K562 (cell line): ENCODE results near the gene SPHK2. TPM values are rescaled to one million over a fixed set of nuclear protein-coding genes. Genes with fewer than 3 reads are reported as not detected.

Source experiments
- ATAC-seq: fragments of 200-7000 bp; cut with Tn5 transposase; 3 replicates; pipeline ENCODE4 v1.9.1; 2020; ENCODE audit warnings: moderate library complexity
- BruUV-seq: library from RNA; stranded (reverse); fragments of 400-500 nt; replicated peaks from 2 replicates; lab custom pipeline; 2021; lab: Mats Ljungman, UMichigan
- CTCF ChIA-PET: fragments of 300-600 bp; formaldehyde crosslinking; extraction: SDS; loops from one replicate; lab custom pipeline; 2021; ENCODE audit warnings: low intra/inter-chr PET ratio; lab: Yijun Ruan, JAX
- POLR2A ChIA-PET: fragments of 300-600, 350-650 bp; sonication (Branson Sonifier 250); formaldehyde crosslinking; extraction: SDS; loops from one replicate; lab custom pipeline; 2021; ENCODE audit warnings: antibody characterized with exemption, inconsistent platforms; lab: Yijun Ruan, JAX
- DNase-seq, 4 experiments: peaks; one replicate each; pipeline versions ENCODE4 v3.0.0 to v3.0.0-alpha.2; 2011 to 2018; ENCODE audit warnings: low spot score in 3 of 4, mixed read lengths in 3 of 4; ENCODE audit errors: extremely low read depth in 1 of 4
- FAIRE-seq: peaks from 2 replicates; lab custom pipeline; 2011; peaks lifted over from hg19 to GRCh38; lab: Jason Lieb, UNC
- H2AFZ ChIP-seq: 2 replicates; pipeline ENCODE4 v1.6.0; 2011; ENCODE audit warnings: low read depth, low read length, control low read depth, inconsistent platforms
- H3K27ac ChIP-seq: fragments of 200-600 bp; 3 replicates; pipeline ENCODE4 v1.8.0; 2011; ENCODE audit warnings: low read depth, mild to moderate bottlenecking, control low read depth, inconsistent platforms, low read length, moderate library complexity, mixed read lengths; ENCODE audit errors: extremely low read depth
- H3K27me3 ChIP-seq, 2 experiments: fragments of 300-600 bp in 1 of 2; 2 replicates in 1 of 2; 3 replicates in 1 of 2; pipeline versions ENCODE4 v1.6.0 to v1.8.0; 2011; ENCODE audit warnings: inconsistent platforms in 2 of 2, low read length in 2 of 2, mild to moderate bottlenecking in 1 of 2, mixed read lengths in 1 of 2, moderate library complexity in 1 of 2; ENCODE audit not compliant: control insufficient read depth in 2 of 2, insufficient read depth in 2 of 2
- H3K36me3 ChIP-seq: fragments of 300-600 bp; 3 replicates; pipeline ENCODE4 v1.8.0; 2011; ENCODE audit warnings: mild to moderate bottlenecking, low read length, inconsistent platforms; ENCODE audit not compliant: control insufficient read depth, insufficient read depth
- H3K4me1 ChIP-seq, 2 experiments: fragments of 200-600 bp in 1 of 2; replicated peaks in 1 of 2; 2 replicates in 1 of 2; 3 replicates in 1 of 2; pipeline versions ENCODE4 v1.5.1 to v1.8.0; 2011; ENCODE audit warnings: inconsistent platforms in 2 of 2, low read length in 2 of 2, mild to moderate bottlenecking in 1 of 2, mixed read lengths in 1 of 2, moderate library complexity in 1 of 2; ENCODE audit not compliant: control insufficient read depth in 2 of 2, insufficient read depth in 2 of 2
- H3K4me2 ChIP-seq: 2 replicates; pipeline ENCODE4 v1.6.1; 2011; ENCODE audit warnings: low read length, control low read depth, inconsistent platforms, mixed read lengths; ENCODE audit not compliant: insufficient read depth
- H3K4me3 ChIP-seq: fragments of 200-600 bp; sonication (generic), shearing (Covaris generic); 2 replicates; pipeline ENCODE4 v1.5.1; 2016; ENCODE audit warnings: control low read depth, inconsistent platforms
- H3K79me2 ChIP-seq: fragments of 200-600 bp; 3 replicates; pipeline ENCODE4 v1.8.0; 2011; ENCODE audit warnings: low read length, inconsistent platforms; ENCODE audit not compliant: control insufficient read depth, insufficient read depth
- H3K9ac ChIP-seq, 2 experiments: 2 replicates each; pipeline versions ENCODE4 v1.6.0 to v1.6.1; 2011; ENCODE audit warnings: low read depth in 2 of 2, low read length in 2 of 2, control low read depth in 1 of 2, inconsistent platforms in 1 of 2, mild to moderate bottlenecking in 1 of 2, mixed read lengths in 1 of 2; ENCODE audit not compliant: insufficient read depth in 1 of 2
- H3K9me1 ChIP-seq: one replicate; pipeline ENCODE4 v1.6.0; 2011; ENCODE audit warnings: inconsistent platforms, mild to moderate bottlenecking, low read length, moderate library complexity; ENCODE audit not compliant: control insufficient read depth, insufficient read depth
- H3K9me3 ChIP-seq: replicated peaks from 2 replicates; pipeline ENCODE4 v1.5.1; 2011; ENCODE audit warnings: low read depth, low read length, inconsistent platforms; ENCODE audit not compliant: control insufficient read depth, insufficient read depth
- H4K20me1 ChIP-seq: replicated peaks from 2 replicates; pipeline ENCODE4 v1.6.1; 2011; ENCODE audit warnings: low read length, inconsistent platforms, mixed read lengths; ENCODE audit not compliant: control insufficient read depth, insufficient read depth
- CBFA2T3 ChIP-seq: fragments of 450-650 bp; IDR thresholded peaks from 2 replicates; pipeline ENCODE4 v1.6.1; 2017
- ESRRB ChIP-seq: fragments of 250-450 bp; sonication (Bioruptor Pico); IDR thresholded peaks from 2 replicates; pipeline ENCODE4 v1.5.0; 2020; ENCODE audit warnings: mild to moderate bottlenecking, moderate library complexity, borderline replicate concordance
- HDAC1 ChIP-seq, 2 experiments: fragments of 450-650 bp; IDR thresholded peaks; 2 replicates each; pipeline ENCODE4 v1.6.1; 2016 to 2017; ENCODE audit warnings: inconsistent platforms in 1 of 2, mild to moderate bottlenecking in 1 of 2, moderate library complexity in 1 of 2
- HNRNPL ChIP-seq: fragments of 200-400 bp; formaldehyde crosslinking; IDR thresholded peaks from 2 replicates; pipeline ENCODE4 v1.6.1; 2017; ENCODE audit warnings: low read depth, mild to moderate bottlenecking, low read length
- HNRNPLL ChIP-seq: fragments of 200-400 bp; formaldehyde crosslinking; IDR thresholded peaks from 2 replicates; pipeline ENCODE4 v1.6.1; 2017; ENCODE audit warnings: low read length, low read depth, mild to moderate bottlenecking; ENCODE audit not compliant: poor library complexity, severe bottlenecking
- MTA2 ChIP-seq: fragments of 450-650 bp; IDR thresholded peaks from 2 replicates; pipeline ENCODE4 v1.6.1; 2016; ENCODE audit warnings: low read depth
- POLR2A ChIP-seq: fragments of 450-650 bp; conservative IDR thresholded peaks from 2 replicates; pipeline ENCODE4 v1.6.1; 2016
- POLR3G ChIP-seq: IDR thresholded peaks from 2 replicates; pipeline ENCODE4 v1.6.1; 2011; ENCODE audit not compliant: insufficient read length, insufficient replicate concordance; ENCODE audit errors: extremely low read depth
- RCOR1 ChIP-seq, 2 experiments: IDR thresholded peaks; 2 replicates each; pipeline ENCODE4 v1.6.1; 2012; ENCODE audit warnings: low read depth in 2 of 2, low read length in 2 of 2, borderline replicate concordance in 1 of 2, improper control_type of control experiment in 1 of 2
- SP2 ChIP-seq: IDR thresholded peaks from 2 replicates; pipeline ENCODE4 v1.6.1; 2011; ENCODE audit warnings: mild to moderate bottlenecking, low read depth, low read length, moderate library complexity; ENCODE audit not compliant: poor library complexity, severe bottlenecking; ENCODE audit errors: extremely low read depth
- SREBF2 ChIP-seq: sonication (generic); formaldehyde crosslinking; IDR thresholded peaks from 2 replicates; pipeline ENCODE4 v1.4.0; 2020; ENCODE audit warnings: mild to moderate bottlenecking, missing genetic modification reagents
- TAF7 ChIP-seq: fragments of 450-650 bp; IDR thresholded peaks from 2 replicates; pipeline ENCODE4 v1.6.1; 2016; ENCODE audit warnings: missing genetic modification characterization, missing compliant biosample characterization
- TAL1 ChIP-seq: fragments of 450-650 bp; IDR thresholded peaks from 2 replicates; pipeline ENCODE4 v1.6.1; 2016; ENCODE audit warnings: mild to moderate bottlenecking
- TCF3 ChIP-seq: sonication (generic); formaldehyde crosslinking; IDR thresholded peaks from 2 replicates; pipeline ENCODE4 v1.4.0; 2020; ENCODE audit warnings: mild to moderate bottlenecking, missing genetic modification reagents
- TRIM28 ChIP-seq: fragments of 450-650 bp; IDR thresholded peaks from 2 replicates; pipeline ENCODE4 v1.6.1; 2017
- ZBTB7A ChIP-seq: IDR thresholded peaks from 2 replicates; pipeline ENCODE4 v1.6.1; 2011; ENCODE audit warnings: low read depth, mild to moderate bottlenecking, low read length, moderate library complexity, borderline replicate concordance; ENCODE audit not compliant: control insufficient read depth
- ZC3H11A ChIP-seq: IDR thresholded peaks from 2 replicates; pipeline ENCODE4 v1.6.1; 2012; ENCODE audit warnings: low read depth, low read length, improper control_type of control experiment
- ZNF507 ChIP-seq: conservative IDR thresholded peaks from 2 replicates; pipeline ENCODE4 v1.6.1; 2017; ENCODE audit warnings: missing genetic modification characterization, missing compliant biosample characterization
- ZNF551 ChIP-seq: fragments of 250-450 bp; sonication (Bioruptor Pico); IDR thresholded peaks from 2 replicates; pipeline ENCODE4 v1.5.0; 2021; ENCODE audit warnings: mild to moderate bottlenecking, moderate library complexity
- WGBS: fragments of 100-300 bp; shearing (Covaris generic); methylation state at CpG from one replicate; pipeline ENCODE4 v1.1.6; 2016; ENCODE audit warnings: low coverage, mixed read lengths; ENCODE audit not compliant: insufficient coverage; ENCODE audit errors: missing lambda C conversion rate; 5-methylcytosine and 5-hydroxymethylcytosine counted together
- in situ Hi-C: fragments of 300-500 bp; cut with MboI; formaldehyde crosslinking; loops from 4 replicates; pipeline ENCODE4 v1.15.0; 2018; ENCODE audit warnings: inconsistent platforms, mixed read lengths
- intact Hi-C: fragments of 100-400 bp; cut with micrococcal nuclease; formaldehyde crosslinking; loops from 2 replicates; pipeline ENCODE4 v1.14.2; 2022
- polyA plus RNA-seq, 8 experiments: library from polyadenylated mRNA; depleted of rRNA in 4 of 8; stranded (reverse) in 5 of 8; unstranded in 3 of 8; fragments of >200 nt; fragmentation: Nextera tagmentation in 2 of 8; fragmentation: Illumina TruSeq in 1 of 8; extraction: Ambion mirVana in 2 of 8; extraction: Trizol in 1 of 8; gene quantifications; 2 replicates each; pipeline versions ENCODE4 v1.2.1 to v1.2.3, GENCODE V29; 2011 to 2014; ENCODE audit warnings: inconsistent platforms in 1 of 8, missing spikeins in 1 of 8
- total RNA-seq, 7 experiments: library from RNA; depleted of rRNA in 6 of 7; stranded (reverse); fragments of >200 nt in 6 of 7; fragmentation: Illumina TruSeq in 2 of 7; extraction: Trizol in 2 of 7; gene quantifications; 2 replicates each; pipeline versions ENCODE4 v1.2.1 to v1.2.3, GENCODE V29; 2011 to 2021; ENCODE audit warnings: low replicate concordance in 1 of 7
- TF ChIP-seq, protein P1 (sequence below): IDR thresholded peaks from 2 replicates; pipeline ENCODE4 v1.6.1; 2016; ENCODE audit warnings: missing genetic modification characterization, missing compliant biosample characterization
- TF ChIP-seq, protein P2 (sequence below): fragments of 450-650 bp; formaldehyde crosslinking; IDR thresholded peaks from 2 replicates; pipeline ENCODE4 v1.4.0; 2020; ENCODE audit warnings: mild to moderate bottlenecking, moderate library complexity

The SPHK2 gene
- total and polyA plus RNA-seq, 9 of the 15 experiments (the other 6 are each of a cell fraction or from before 2014, with no cell fraction given): 0.10 to 15.2 (median 2.9) TPM

DNA sequence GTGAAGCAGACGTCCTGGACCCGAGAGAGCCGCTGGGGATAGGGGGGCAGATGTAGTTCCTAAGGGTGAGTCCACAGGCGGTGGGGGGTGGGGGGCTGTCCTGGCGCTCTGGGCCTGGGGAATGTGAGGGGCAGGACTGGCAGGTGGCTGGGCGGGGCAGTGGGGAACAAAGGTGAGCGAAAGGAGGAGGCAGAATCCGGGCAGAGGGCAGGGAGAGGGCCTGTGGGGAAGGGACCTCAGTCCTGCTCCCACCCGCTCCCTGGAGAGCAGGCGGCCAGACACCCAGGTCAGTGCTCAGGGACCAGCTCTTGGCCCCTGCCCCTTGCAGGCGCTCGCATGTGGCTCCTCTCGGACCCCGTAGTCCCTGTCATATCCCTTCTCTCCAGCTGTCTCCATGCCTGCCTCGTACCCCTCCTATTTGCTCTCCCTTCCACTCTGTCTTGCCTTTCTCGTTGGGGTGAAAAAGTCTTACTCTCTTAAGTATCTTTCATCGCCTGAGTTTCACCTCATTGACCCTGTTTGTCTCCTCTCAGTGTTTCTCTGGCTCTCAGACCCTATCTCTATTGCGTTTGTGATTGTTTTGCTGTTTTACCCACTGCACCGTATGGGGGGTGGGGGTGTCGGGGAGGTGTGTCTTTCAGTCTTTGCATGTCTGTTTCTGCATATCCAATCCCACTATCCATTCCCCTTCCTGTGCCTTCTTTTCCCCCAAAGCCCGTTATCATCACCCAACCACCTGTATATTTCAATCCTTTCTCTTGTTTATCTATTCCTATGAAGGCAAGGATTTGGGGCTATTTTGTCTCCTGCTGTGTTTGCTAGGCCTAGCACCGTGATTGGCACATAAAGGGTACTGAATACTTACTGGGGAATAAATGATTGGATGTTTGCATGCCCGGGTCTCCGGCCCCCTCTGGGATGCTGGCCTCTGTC lies 5.8 kb downstream of the SPHK2 start:
- ATAC-seq (no peak), DNase-seq (peak in 1 of 4 experiments; percentile 10), FAIRE-seq (no peak)
- Histone ChIP-seq H4K20me1 (no peaks in the 10 kb centered on the region), H3K4me1 (peaks cover 19 to 64% of the 10 kb centered on the region in 2 experiments), H3K4me2 (peak overlapping the region; percentile 84), H3K36me3 (peaks cover 5% of the 10 kb centered on the region; the same call in 1 of the 3 replicates), H3K9me1 (no peaks in the 10 kb centered on the region), H3K79me2 (peaks cover 3% of the 10 kb centered on the region; the same call in 1 of the 3 replicates), H3K9me3 (no peaks in the 10 kb centered on the region), H3K27me3 (no peaks in the 10 kb centered on the region), H2AFZ (no peak overlapping the region), H3K4me3 (peak overlapping the region; percentile 49), H3K9ac (peak overlapping the region; percentile 36 to 73; a peak in 3 of 4 replicates), H3K27ac (no peak overlapping the region)
- 28% methylated on average over 17 of the region's 24 CpGs for WGBS
- BruUV-seq: no TSS peak
- ChIA-PET CTCF (no interaction called here), POLR2A (interaction anchor here (0.9 to 2.2 kb wide), 3 partner anchors 8 to 12 kb away, joined by 3 to 13 read pairs (median 6); partner anchors contain the start of gene DBP)
- in situ Hi-C loops: no loop called here
- intact Hi-C loops: no loop called here
- TF ChIP-seq, protein P1, sequence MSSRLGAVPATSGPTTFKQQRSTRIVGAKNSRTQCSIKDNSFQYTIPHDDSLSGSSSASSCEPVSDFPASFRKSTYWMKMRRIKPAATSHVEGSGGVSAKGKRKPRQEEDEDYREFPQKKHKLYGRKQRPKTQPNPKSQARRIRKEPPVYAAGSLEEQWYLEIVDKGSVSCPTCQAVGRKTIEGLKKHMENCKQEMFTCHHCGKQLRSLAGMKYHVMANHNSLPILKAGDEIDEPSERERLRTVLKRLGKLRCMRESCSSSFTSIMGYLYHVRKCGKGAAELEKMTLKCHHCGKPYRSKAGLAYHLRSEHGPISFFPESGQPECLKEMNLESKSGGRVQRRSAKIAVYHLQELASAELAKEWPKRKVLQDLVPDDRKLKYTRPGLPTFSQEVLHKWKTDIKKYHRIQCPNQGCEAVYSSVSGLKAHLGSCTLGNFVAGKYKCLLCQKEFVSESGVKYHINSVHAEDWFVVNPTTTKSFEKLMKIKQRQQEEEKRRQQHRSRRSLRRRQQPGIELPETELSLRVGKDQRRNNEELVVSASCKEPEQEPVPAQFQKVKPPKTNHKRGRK: no peak
- TF ChIP-seq MTA2 (0 out of 2 replicates have a peak, but pooled peaks have one; percentile 13), POLR2A (no peak), TRIM28 (no peak), ZNF507 (tag) (no peak), ZBTB7A (0 out of 2 replicates have a peak, but pooled peaks have one; percentile 1), RCOR1 (IDR thresholded peaks at IDR 0.05; ENCODE audit: borderline replicate concordance in 1 of 2, low read depth in 2 of 2, low read length in 2 of 2) (peak in 1 of 2 experiments; percentile 73; a peak in 2 of 4 replicates), HNRNPLL (no peak), SP2 (no peak), POLR3G (no peak), CBFA2T3 (peak; percentile 76), ZC3H11A (no peak), HDAC1 (IDR thresholded peaks at IDR 0.05) (peak in 1 of 2 experiments; percentile 76; a peak in 2 of 4 replicates), HNRNPL (no peak), ZNF551 (CRISPR knock-in tag) (no peak), TCF3 (peak; percentile 50), TAF7 (no peak), ESRRB (CRISPR knock-in tag) (no peak), SREBF2 (CRISPR knock-in tag) (no peak), TAL1 (peak; percentile 57)
- TF ChIP-seq, protein P2, sequence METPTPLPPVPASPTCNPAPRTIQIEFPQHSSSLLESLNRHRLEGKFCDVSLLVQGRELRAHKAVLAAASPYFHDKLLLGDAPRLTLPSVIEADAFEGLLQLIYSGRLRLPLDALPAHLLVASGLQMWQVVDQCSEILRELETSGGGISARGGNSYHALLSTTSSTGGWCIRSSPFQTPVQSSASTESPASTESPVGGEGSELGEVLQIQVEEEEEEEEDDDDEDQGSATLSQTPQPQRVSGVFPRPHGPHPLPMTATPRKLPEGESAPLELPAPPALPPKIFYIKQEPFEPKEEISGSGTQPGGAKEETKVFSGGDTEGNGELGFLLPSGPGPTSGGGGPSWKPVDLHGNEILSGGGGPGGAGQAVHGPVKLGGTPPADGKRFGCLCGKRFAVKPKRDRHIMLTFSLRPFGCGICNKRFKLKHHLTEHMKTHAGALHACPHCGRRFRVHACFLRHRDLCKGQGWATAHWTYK: no peak
